Fibroblast of villous mesenchyme (primary cell): ENCODE data around the gene UBB. TPM values are rescaled to one million over a fixed set of nuclear protein-coding genes. Genes with fewer than 3 reads are reported as not detected.

ENCODE experiments used
- DNase-seq: peaks from one replicate; pipeline ENCODE4 v3.0.0-alpha.2; 2010; ENCODE audit warnings: low read depth
- H3K4me3 ChIP-seq: 2 replicates; pipeline ENCODE4 v1.5.1; 2011; ENCODE audit warnings: low read depth, mild to moderate bottlenecking, low read length
- CTCF ChIP-seq: IDR thresholded peaks from 2 replicates; pipeline ENCODE4 v1.5.1; 2012; ENCODE audit warnings: low read depth, mild to moderate bottlenecking, low read length; ENCODE audit not compliant: insufficient read depth
- total RNA-seq: library from RNA; depleted of rRNA; stranded (reverse); fragments of >200 nt; gene quantifications from 2 replicates; pipeline ENCODE4 v1.2.3, GENCODE V29; 2012

UBB gene
- total RNA-seq, 1 donor = 1,346 TPM

GRCh38 chr17:16418685-16419068 is 37.8 kb downstream of the UBB start:
- no peak for TF ChIP-seq CTCF
- DNase-seq = no peak
- H3K4me3 ChIP-seq = no peak overlapping the region

GRCh38 chr17:16419074-16419928 is 38.4 kb downstream of the UBB start:
- TF ChIP-seq CTCF = no peak
- H3K4me3 ChIP-seq = no peak overlapping the region
- peak; percentile 95 for DNase-seq

- TF ChIP-seq CTCF = no peak
- H3K4me3 ChIP-seq = peak overlapping the region; percentile 25
- peak; percentile 84 for DNase-seq
Measured at GRCh38 chr17:16419929-16420271, 39.0 kb downstream of the UBB start.

GRCh38 chr17:16422416-16422815 is 41.5 kb downstream of the UBB start:
- no peak for DNase-seq
- no peak overlapping the region for H3K4me3 ChIP-seq

GRCh38 chr17:16423226-16423872 is 42.5 kb downstream of the UBB start:
- TF ChIP-seq CTCF = no peak
- H3K4me3 ChIP-seq = no peak overlapping the region
- DNase-seq = no peak

More at GRCh38 chr17:16422416-16422815, 41.5 kb downstream of the UBB start:
- no peak for TF ChIP-seq CTCF

- no peak for TF ChIP-seq CTCF
- peak; percentile 42 for DNase-seq
- no peak overlapping the region for H3K4me3 ChIP-seq
Measured at GRCh38 chr17:16425202-16425601, 44.3 kb downstream of the UBB start.
